Measurements from ENCODE around the gene PCBP3.

- TF ChIP-seq, protein P1, sequence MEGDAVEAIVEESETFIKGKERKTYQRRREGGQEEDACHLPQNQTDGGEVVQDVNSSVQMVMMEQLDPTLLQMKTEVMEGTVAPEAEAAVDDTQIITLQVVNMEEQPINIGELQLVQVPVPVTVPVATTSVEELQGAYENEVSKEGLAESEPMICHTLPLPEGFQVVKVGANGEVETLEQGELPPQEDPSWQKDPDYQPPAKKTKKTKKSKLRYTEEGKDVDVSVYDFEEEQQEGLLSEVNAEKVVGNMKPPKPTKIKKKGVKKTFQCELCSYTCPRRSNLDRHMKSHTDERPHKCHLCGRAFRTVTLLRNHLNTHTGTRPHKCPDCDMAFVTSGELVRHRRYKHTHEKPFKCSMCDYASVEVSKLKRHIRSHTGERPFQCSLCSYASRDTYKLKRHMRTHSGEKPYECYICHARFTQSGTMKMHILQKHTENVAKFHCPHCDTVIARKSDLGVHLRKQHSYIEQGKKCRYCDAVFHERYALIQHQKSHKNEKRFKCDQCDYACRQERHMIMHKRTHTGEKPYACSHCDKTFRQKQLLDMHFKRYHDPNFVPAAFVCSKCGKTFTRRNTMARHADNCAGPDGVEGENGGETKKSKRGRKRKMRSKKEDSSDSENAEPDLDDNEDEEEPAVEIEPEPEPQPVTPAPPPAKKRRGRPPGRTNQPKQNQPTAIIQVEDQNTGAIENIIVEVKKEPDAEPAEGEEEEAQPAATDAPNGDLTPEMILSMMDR (IDR thresholded peaks at IDR 0.05) = no peak
- no peak for TF ChIP-seq EZH2 (IDR thresholded peaks at IDR 0.05)
Measured at GRCh38 chr21:45947296-45947695, 303.8 kb downstream of the PCBP3 start.
